Esophagus muscularis mucosa (tissue), 3 donors: ENCODE results near the gene CSMD2.

Experiments
- CTCF ChIP-seq, 3 experiments: fragments of 200-600 bp in 2 of 3; fragments of 450-650 bp in 1 of 3; sonication (generic) in 2 of 3; IDR thresholded peaks; one replicate each; pipeline ENCODE4 v1.5.1; 2017 to 2019; ENCODE audit warnings: antibody characterized with exemption in 3 of 3, mild to moderate bottlenecking in 2 of 3, moderate library complexity in 1 of 3
- POLR2AphosphoS5 ChIP-seq, 2 donors: sonication (generic); formaldehyde crosslinking; IDR thresholded peaks; one replicate each; pipeline ENCODE4 v1.6.1; 2017; ENCODE audit warnings: antibody characterized with exemption in 2 of 2

DNA sequence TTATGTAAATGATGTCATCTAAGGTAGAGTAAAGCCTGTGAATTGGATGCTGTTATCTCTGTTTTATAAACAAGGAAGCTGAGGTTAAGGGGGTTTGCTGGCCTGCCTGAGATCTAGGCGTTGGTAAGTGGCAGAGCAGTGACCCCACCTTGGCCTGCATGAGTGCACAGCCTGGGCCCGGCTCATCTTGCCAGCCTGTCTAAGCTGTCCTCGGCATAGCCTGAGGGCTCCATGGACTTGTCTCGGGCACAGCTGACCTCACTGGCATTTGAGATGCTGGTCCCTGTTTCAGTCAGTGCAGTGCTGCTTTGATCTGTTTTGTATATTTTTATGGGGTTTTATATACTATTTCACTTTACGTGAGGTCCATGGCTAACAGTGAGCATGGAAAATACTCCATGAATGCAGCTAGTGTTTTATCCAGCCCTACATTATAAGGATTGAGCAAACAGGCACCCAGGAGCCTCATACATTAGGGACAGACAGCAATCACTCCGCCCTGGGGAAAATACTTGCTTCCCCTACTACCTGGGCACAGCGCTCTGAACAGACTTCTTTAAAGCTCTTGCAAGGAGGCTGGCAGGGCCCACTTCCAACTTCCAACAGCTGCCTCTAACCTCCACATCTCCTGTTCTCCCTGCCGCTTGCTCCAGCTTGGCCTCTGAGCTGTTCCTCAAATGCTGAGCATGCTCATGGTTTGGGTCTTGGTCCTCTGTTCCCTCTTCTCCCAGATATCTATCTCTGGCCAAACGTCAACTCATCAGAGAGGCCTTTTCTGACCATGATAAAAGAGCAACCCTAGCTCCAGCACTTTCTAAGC, 451.8 kb downstream of the CSMD2 start:
- TF ChIP-seq CTCF (IDR thresholded peaks at IDR 0.05) (no peak), POLR2AphosphoS5 (IDR thresholded peaks at IDR 0.05) (no peak)
